ENCODE results near the gene HMG20B. TPM values are rescaled to one million over a fixed set of nuclear protein-coding genes. Genes with fewer than 3 reads are reported as not detected.

HMG20B gene
- total and polyA plus RNA-seq, 4 donors = 66.3 to 175 (median 67.8) TPM

DNA sequence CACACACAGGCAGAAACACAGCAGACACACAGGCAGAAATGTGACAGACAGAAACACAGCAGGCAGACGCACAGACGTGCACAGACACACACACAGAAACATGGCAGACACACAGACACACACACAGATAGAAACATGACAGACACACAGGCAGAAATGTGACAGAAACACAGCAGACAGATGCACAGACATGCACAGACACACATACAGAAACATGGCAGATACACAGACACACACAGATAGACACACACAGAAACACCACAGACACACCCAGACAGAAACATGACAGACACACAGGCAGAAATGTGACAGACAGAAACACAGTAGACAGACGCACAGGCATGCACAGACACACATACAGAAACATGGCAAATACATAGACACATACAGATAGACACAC, 32.6 kb downstream of the HMG20B start:
- H3K27me3 ChIP-seq (ENCODE audit: control insufficient read depth in 1 of 2, insufficient read depth in 2 of 2, low read length in 1 of 2) = no peaks in the 10 kb centered on the region
- peaks cover 0 to 2% of the 10 kb centered on the region in 2 donors for H3K4me1 ChIP-seq (ENCODE audit: control insufficient read depth in 1 of 2, insufficient read depth in 2 of 2, low read length in 2 of 2)
- H3K9me3 ChIP-seq (ENCODE audit: control insufficient read depth, low read length) = no peaks in the 10 kb centered on the region
- H3K27ac ChIP-seq (ENCODE audit: low read depth in 1 of 2, low read length in 2 of 2) = peak overlapping the region; percentile 65 to 98
- intact Hi-C loops (cut with DNase I) = loop anchor here in 1 of 2 donors (5.0 kb wide), 1 partner anchor 33 kb away; the partner anchor contains the start of gene HMG20B
- DNase-seq = no peak
- H3K4me3 ChIP-seq (ENCODE audit: low read length in 2 of 2) = peak overlapping the region; percentile 3 to 89
- peaks cover 0 to under 1% of the 10 kb centered on the region in 2 donors for H3K36me3 ChIP-seq (ENCODE audit: control insufficient read depth in 1 of 2, insufficient read depth in 2 of 2, low read length in 1 of 2)
- ATAC-seq (ENCODE audit: low FRiP score) = no peak
- WGBS, 2 donors = 2 to 11% methylated on average over 3 of the region's 3 CpGs

DNA sequence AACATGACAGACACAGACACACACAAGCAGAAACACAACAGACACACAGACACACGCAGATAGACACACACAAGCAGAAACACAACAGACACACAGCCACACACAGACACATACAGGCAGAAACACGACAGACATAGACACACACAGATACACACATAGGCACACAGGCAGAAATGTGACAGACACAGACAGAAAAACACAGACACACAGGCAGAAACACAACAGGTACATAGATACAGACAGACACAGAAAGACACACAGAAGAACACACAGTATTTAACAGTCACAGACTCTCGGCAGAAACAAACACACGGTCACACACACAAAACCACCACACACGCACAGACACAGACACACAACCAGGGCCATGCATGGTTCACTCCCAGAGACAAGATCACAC, 33.0 kb downstream of the HMG20B start:
- no peak for ATAC-seq (ENCODE audit: low FRiP score)
- Histone ChIP-seq H3K4me1 (ENCODE audit: control insufficient read depth in 1 of 2, insufficient read depth in 2 of 2, low read length in 2 of 2) (peaks cover 0 to 2% of the 10 kb centered on the region in 2 donors), H3K9me3 (ENCODE audit: control insufficient read depth, low read length) (no peaks in the 10 kb centered on the region), H3K4me3 (ENCODE audit: low read length in 2 of 2) (peak overlapping the region; percentile 78 to 89), H3K36me3 (ENCODE audit: control insufficient read depth in 1 of 2, insufficient read depth in 2 of 2, low read length in 1 of 2) (no peaks in the 10 kb centered on the region), H3K27me3 (ENCODE audit: control insufficient read depth in 1 of 2, insufficient read depth in 2 of 2, low read length in 1 of 2) (no peaks in the 10 kb centered on the region), H3K27ac (ENCODE audit: low read depth in 1 of 2, low read length in 2 of 2) (peak overlapping the region; percentile 65 to 98)
- DNase-seq = no peak
- 1 to 2% methylated on average over 5 of the region's 5 CpGs for WGBS, 2 donors
- intact Hi-C loops (cut with DNase I) = loop anchor here in 1 of 2 donors (5.0 kb wide), 1 partner anchor 33 kb away; the partner anchor contains the start of gene HMG20B

DNA sequence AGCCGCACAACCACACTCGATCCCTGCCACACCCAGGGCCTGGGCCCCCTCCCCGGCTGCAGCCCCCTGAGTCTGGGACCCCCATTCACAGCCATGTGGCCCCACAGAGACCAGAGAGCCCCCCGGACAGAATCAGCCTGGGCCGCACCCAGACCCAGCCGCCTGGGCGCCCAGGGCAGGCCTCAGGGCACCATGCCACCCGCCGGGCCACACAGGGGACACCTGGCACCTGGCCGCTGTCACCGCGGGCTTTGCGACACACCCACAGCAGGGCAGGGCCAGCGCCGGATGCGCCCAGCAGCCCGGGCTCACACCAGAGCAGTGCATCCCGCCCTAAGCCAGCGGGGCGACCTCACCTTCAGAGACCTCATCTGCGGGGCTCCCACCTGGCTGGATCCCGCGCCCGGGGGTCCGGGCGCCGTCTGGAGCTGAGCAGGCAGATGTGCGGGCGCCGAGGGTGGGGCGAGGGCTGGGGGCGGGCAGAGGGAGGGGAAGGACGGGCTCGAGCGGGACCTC, 33.5 kb downstream of the HMG20B start:
- H3K9me3 ChIP-seq (ENCODE audit: control insufficient read depth, low read length) = no peaks in the 10 kb centered on the region
- H3K27me3 ChIP-seq (ENCODE audit: control insufficient read depth in 1 of 2, insufficient read depth in 2 of 2, low read length in 1 of 2) = no peaks in the 10 kb centered on the region
- WGBS, 2 donors = 0 to 1% methylated on average over 28 to 35 of the region's 35 CpGs
- H3K27ac ChIP-seq (ENCODE audit: low read depth in 1 of 2, low read length in 2 of 2) = peak overlapping the region; percentile 65 to 98
- DNase-seq = peak; percentile 72 to 80
- H3K4me3 ChIP-seq (ENCODE audit: low read length in 2 of 2) = peak overlapping the region; percentile 78 to 89
- H3K36me3 ChIP-seq (ENCODE audit: control insufficient read depth in 1 of 2, insufficient read depth in 2 of 2, low read length in 1 of 2) = no peaks in the 10 kb centered on the region
- intact Hi-C loops (cut with DNase I) = loop anchor here in 1 of 2 donors (5.0 kb wide), 1 partner anchor 34 kb away; the partner anchor contains the start of gene HMG20B
- H3K4me1 ChIP-seq (ENCODE audit: control insufficient read depth in 1 of 2, insufficient read depth in 2 of 2, low read length in 2 of 2) = peaks cover 0 to 2% of the 10 kb centered on the region in 2 donors
- ATAC-seq (ENCODE audit: low FRiP score) = peak; percentile 23

DNA sequence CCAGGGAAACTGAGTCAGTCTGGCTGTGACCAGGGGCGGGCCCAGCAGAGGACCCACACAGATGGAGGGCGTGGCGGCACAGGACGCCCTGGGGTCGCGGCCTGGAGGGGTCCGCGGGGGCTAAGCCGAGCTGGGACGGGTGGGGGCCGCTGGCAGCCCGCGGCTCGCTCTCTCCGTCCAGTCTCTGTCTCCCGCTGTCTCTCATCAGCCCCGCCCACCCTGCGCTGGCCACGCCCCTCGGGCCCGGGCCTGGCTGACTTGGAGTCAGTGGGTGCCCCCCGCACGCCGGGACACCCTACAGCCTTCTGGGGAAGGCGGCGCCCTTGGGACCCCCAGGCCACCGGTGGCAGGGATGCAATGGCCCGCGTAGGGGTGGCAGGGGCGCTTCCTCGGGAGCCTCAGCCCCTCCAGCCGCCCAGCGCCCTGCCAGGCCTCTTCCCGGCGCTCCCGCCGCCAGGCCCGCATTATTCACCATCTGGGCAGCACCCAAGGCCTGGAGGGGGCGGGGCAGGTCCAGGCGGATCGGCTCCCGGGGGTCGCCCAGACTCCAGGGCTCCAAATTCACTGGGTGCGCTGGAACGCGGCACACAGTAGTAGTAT, 34.0 kb downstream of the HMG20B start, which contains the start of gene TBXA2R:
Gene TBXA2R, minus strand, starts transcription at position 186 of the 600 bp plus-strand sequence. CDS start 6,241 bp downstream, outside the sequence.
- intact Hi-C loops (cut with DNase I) = loop anchor here in 1 of 2 donors (5.0 kb wide), 1 partner anchor 34 kb away; the partner anchor contains the start of gene HMG20B
- Histone ChIP-seq H3K4me3 (ENCODE audit: low read length in 2 of 2) (peak within 1 kb of the TSS; percentile 78 to 89), H3K27me3 (ENCODE audit: control insufficient read depth in 1 of 2, insufficient read depth in 2 of 2, low read length in 1 of 2) (no peaks in the 10 kb centered on the region), H3K9me3 (ENCODE audit: control insufficient read depth, low read length) (no peaks in the 10 kb centered on the region), H3K36me3 (ENCODE audit: control insufficient read depth in 1 of 2, insufficient read depth in 2 of 2, low read length in 1 of 2) (no peaks in the 10 kb centered on the region), H3K27ac (ENCODE audit: low read depth in 1 of 2, low read length in 2 of 2) (peak within 1 kb of the TSS; percentile 65 to 98), H3K4me1 (ENCODE audit: control insufficient read depth in 1 of 2, insufficient read depth in 2 of 2, low read length in 2 of 2) (peaks cover 0 to 2% of the 10 kb centered on the region in 2 donors)
- ATAC-seq (ENCODE audit: low FRiP score) (peak; percentile 72), DNase-seq (peak; percentile 90 to 95)
- 1% methylated on average over 44 to 46 of the region's 46 CpGs for WGBS, 2 donors

DNA sequence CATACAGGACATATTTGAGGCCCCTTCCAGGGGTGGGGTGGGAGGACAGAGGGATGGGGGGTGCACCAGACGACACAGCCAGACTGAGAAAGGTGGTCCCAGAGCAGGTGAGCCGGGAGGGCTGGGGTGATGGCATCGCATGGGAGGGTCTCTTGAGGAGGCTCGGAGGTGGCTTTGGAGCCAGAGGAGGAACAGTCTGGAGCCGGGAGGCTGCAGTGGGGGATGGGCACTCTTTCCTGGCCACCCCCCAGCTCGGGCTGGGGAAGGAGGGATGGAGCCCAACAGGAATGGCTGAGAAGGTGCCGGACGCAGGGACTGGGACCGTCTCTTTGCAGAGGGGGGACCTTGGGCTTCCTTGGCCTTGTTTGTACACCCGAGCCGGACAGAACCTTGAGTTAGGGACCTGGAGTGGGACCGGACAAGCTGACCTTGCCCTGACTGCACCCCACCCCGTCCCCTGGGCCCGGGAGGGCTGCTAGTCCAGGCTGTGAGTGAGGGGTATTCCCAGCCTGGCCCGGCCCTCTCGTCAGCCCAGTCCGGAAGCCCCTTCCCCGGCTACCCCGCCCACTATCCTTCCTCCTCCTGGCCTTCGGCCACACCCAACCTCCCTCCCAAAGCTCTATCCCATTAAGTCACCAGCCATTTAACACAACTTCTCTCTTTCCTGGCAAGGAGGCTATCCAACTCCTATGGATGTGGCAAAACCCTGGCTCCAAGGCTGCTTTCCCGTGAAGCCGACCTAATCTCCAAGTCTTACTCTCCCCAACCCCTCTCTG, 34.7 kb downstream of the HMG20B start:
- H3K27ac ChIP-seq (ENCODE audit: low read depth in 1 of 2, low read length in 2 of 2) = peak overlapping the region; percentile 12 to 63
- peaks cover 0 to 2% of the 10 kb centered on the region in 2 donors for H3K4me1 ChIP-seq (ENCODE audit: control insufficient read depth in 1 of 2, insufficient read depth in 2 of 2, low read length in 2 of 2)
- DNase-seq = peak; percentile 86 to 88
- WGBS, 2 donors = 2 to 7% methylated on average over 19 to 22 of the region's 22 CpGs
- ATAC-seq (ENCODE audit: low FRiP score) = peak; percentile 21
- H3K36me3 ChIP-seq (ENCODE audit: control insufficient read depth in 1 of 2, insufficient read depth in 2 of 2, low read length in 1 of 2) = no peaks in the 10 kb centered on the region
- H3K4me3 ChIP-seq (ENCODE audit: low read length in 2 of 2) = peak overlapping the region; percentile 78 to 89
- intact Hi-C loops (cut with DNase I) = loop anchor here in 1 of 2 donors (5.0 kb wide), 1 partner anchor 35 kb away; the partner anchor contains the start of gene HMG20B
- no peaks in the 10 kb centered on the region for H3K9me3 ChIP-seq (ENCODE audit: control insufficient read depth, low read length)
- no peaks in the 10 kb centered on the region for H3K27me3 ChIP-seq (ENCODE audit: control insufficient read depth in 1 of 2, insufficient read depth in 2 of 2, low read length in 1 of 2)

DNA sequence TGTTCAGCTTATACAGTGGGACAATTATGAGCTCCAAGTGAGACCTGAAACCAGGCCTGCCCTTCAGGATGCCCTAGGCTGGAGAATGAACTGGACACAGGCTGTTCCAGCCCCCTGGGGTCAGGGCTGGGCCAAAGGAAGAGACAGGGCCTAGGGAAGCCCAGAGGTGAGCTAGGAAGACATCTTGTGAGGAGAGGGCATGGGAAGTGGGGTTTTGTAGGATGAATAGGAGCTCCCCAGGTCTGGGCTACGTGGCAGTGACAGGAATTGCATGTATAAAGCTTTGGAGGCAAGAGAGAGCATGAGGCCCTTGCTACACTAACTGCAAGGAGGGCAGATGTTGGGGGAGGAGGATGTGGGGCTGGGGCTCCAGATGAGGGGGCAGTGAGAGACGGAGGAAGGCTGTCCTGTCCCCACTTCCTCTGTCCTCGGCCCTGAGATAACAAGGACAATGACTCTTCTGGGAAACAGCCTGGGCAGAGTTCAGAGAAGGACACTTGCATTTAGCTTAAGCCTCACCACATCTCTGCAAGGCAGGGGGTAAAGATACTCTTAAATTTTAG, 35.4 kb downstream of the HMG20B start:
- ATAC-seq (ENCODE audit: low FRiP score) (no peak), DNase-seq (no peak)
- Histone ChIP-seq H3K27me3 (ENCODE audit: control insufficient read depth in 1 of 2, insufficient read depth in 2 of 2, low read length in 1 of 2) (no peaks in the 10 kb centered on the region), H3K36me3 (ENCODE audit: control insufficient read depth in 1 of 2, insufficient read depth in 2 of 2, low read length in 1 of 2) (no peaks in the 10 kb centered on the region), H3K4me3 (ENCODE audit: low read length in 2 of 2) (no peak overlapping the region), H3K4me1 (ENCODE audit: control insufficient read depth in 1 of 2, insufficient read depth in 2 of 2, low read length in 2 of 2) (peaks cover 0 to 2% of the 10 kb centered on the region in 2 donors), H3K9me3 (ENCODE audit: control insufficient read depth, low read length) (no peaks in the 10 kb centered on the region), H3K27ac (ENCODE audit: low read depth in 1 of 2, low read length in 2 of 2) (peak overlapping the region in 1 of 2 donors; percentile 63)
- 43 to 54% methylated on average over 3 of the region's 3 CpGs for WGBS, 2 donors
- intact Hi-C loops (cut with DNase I) = loop anchor here in 1 of 2 donors (5.0 kb wide), 1 partner anchor 36 kb away; the partner anchor contains the start of gene HMG20B

DNA sequence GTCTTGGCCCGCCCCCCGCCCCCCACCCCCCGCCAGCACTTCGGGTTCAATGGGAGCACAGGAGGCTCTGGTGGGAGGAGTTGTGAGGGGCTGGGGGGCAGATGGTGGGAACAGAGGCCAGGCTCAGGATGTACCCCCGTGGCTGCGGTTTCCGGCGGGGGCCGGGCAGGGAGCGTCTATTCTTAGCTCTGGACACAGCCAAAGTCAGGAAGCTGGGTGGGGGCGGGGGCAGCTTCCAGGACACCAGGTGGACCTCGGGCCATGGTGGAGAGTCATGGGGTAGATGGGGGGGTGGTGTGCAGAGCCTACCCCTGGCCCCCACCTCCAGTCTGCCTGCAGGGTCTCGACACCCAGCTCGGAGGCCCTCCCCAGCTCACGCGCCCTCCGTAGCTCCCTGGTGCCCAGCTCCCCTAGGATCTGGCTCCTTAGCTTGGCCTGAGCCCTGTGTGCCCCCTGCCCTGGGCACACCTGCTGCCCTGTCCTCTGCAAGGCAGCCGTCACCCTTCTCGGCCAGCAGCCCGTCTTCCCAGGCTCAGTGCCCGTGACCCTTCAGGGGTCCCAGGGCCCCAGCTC, 36.1 kb downstream of the HMG20B start:
- Histone ChIP-seq H3K36me3 (ENCODE audit: control insufficient read depth in 1 of 2, insufficient read depth in 2 of 2, low read length in 1 of 2) (no peaks in the 10 kb centered on the region), H3K9me3 (ENCODE audit: control insufficient read depth, low read length) (no peaks in the 10 kb centered on the region), H3K27ac (ENCODE audit: low read depth in 1 of 2, low read length in 2 of 2) (peak overlapping the region in 1 of 2 donors; percentile 55), H3K4me1 (ENCODE audit: control insufficient read depth in 1 of 2, insufficient read depth in 2 of 2, low read length in 2 of 2) (peaks cover 0 to 2% of the 10 kb centered on the region in 2 donors), H3K27me3 (ENCODE audit: control insufficient read depth in 1 of 2, insufficient read depth in 2 of 2, low read length in 1 of 2) (no peaks in the 10 kb centered on the region), H3K4me3 (ENCODE audit: low read length in 2 of 2) (no peak overlapping the region)
- DNase-seq (peak in 1 of 2 donors; percentile 80), ATAC-seq (ENCODE audit: low FRiP score) (no peak)
- intact Hi-C loops (cut with DNase I) = loop anchor here in 1 of 2 donors (5.0 kb wide), 1 partner anchor 37 kb away; the partner anchor contains the start of gene HMG20B
- WGBS, 2 donors = 36 to 42% methylated on average over 16 to 21 of the region's 21 CpGs
